Measurements from ENCODE around the gene PLCL1.

- no peak for TF ChIP-seq CTCF (IDR thresholded peaks at IDR 0.05)
- TF ChIP-seq POLR2A (IDR thresholded peaks at IDR 0.05): no peak
These were observed 41.7 kb downstream of the PLCL1 start for GRCh38 chr2:197846128-197846527.

Data from adrenal gland (tissue), 5 donors.